ENCODE measurements around the gene CILP. TPM values are rescaled to one million over a fixed set of nuclear protein-coding genes. Genes with fewer than 3 reads are reported as not detected.

The CILP gene
- total and polyA plus RNA-seq, 2 of the 13 experiments (the other 11 are each of a cell fraction or from before 2014, with no cell fraction given) = 0.03 TPM; not detected in 1

GRCh38 chr15:65198571-65198970, 12.7 kb downstream of the CILP start:
- POLR2A ChIA-PET = no interaction called here
- Histone ChIP-seq H3K9me3 (ENCODE audit: low read length) (no peaks in the 10 kb centered on the region), H3K4me2 (ENCODE audit: low read depth, low read length) (no peak overlapping the region), H3K4me3 (replicated peaks in 1 of 3; ENCODE audit: insufficient read depth in 1 of 3, low read depth in 2 of 3, low read length in 3 of 3) (no peak overlapping the region), H3K27me3 (ENCODE audit: control insufficient read depth in 1 of 2, insufficient read depth in 2 of 2, low read length in 2 of 2) (peaks cover 2 to 8% of the 10 kb centered on the region in 2 experiments; a peak in 3 of 5 replicates), H3K9ac (ENCODE audit: insufficient read depth, low read depth, low read length) (no peak overlapping the region), H3K27ac (ENCODE audit: extremely low read length, insufficient read depth, low read length) (no peak overlapping the region), H4K20me1 (ENCODE audit: insufficient read depth, low read length) (no peaks in the 10 kb centered on the region), H3K4me1 (ENCODE audit: insufficient read depth, low read length) (peaks cover 3% of the 10 kb centered on the region; the same call in 1 of the 2 replicates), H2AFZ (ENCODE audit: low read length) (no peak overlapping the region), H3K79me2 (ENCODE audit: insufficient read depth, low read length) (no peaks in the 10 kb centered on the region), H3K36me3 (replicated peaks in 1 of 2; ENCODE audit: control insufficient read depth in 1 of 2, insufficient read depth in 2 of 2, low read length in 2 of 2) (no peaks in the 10 kb centered on the region)
- no TSS peak for BruUV-seq (replicated peaks)
- no peak for TF ChIP-seq JUNB (CRISPR knock-in tag; IDR thresholded peaks at IDR 0.05; ENCODE audit: borderline replicate concordance)
- no peak for TF ChIP-seq ZNF232 (CRISPR knock-in tag; IDR thresholded peaks at IDR 0.05; ENCODE audit: borderline replicate concordance)
- no peak for TF ChIP-seq SNAI1 (CRISPR knock-in tag; IDR thresholded peaks at IDR 0.05; ENCODE audit: borderline replicate concordance)
- no peak for TF ChIP-seq IRF1 (CRISPR knock-in tag; IDR thresholded peaks at IDR 0.05; ENCODE audit: low read depth)
- no peak for TF ChIP-seq ZNF343 (CRISPR knock-in tag; IDR thresholded peaks at IDR 0.05)
- no peak for TF ChIP-seq ZNF317 (CRISPR knock-in tag; IDR thresholded peaks at IDR 0.05)
- TF ChIP-seq ZNF879 (CRISPR knock-in tag; IDR thresholded peaks at IDR 0.05) = no peak
- no peak for TF ChIP-seq NAIF1 (CRISPR knock-in tag; IDR thresholded peaks at IDR 0.05; ENCODE audit: borderline replicate concordance)
- no peak for TF ChIP-seq POLR2AphosphoS5 (IDR thresholded peaks at IDR 0.05; ENCODE audit: low read depth, low read length)
- TF ChIP-seq AKNA (CRISPR knock-in tag; IDR thresholded peaks at IDR 0.05; ENCODE audit: borderline replicate concordance) = no peak
- CTCF ChIA-PET (ENCODE audit: low intra/inter-chr PET ratio, low total read pairs) = no interaction called here
- no peak for DNase-seq (ENCODE audit: low spot score)
- no peak for FAIRE-seq
- 66% methylated on average over 9 of the region's 12 CpGs for WGBS (ENCODE audit: low lambda C conversion rate)
- no peak for ATAC-seq
- in situ Hi-C loops (cut with HindIII; ENCODE audit: extremely low pct_ligation_motif_present, low pct_unique_long_range_greater_than_20kb) = loop anchor here (5.0 kb wide), 1 partner anchor 74 kb away; no protein-coding TSS in a partner anchor
- intact Hi-C loops (cut with micrococcal nuclease; ENCODE audit: unreplicated experiment) = no loop called here
